Mesenchymal stem cell (in vitro differentiated cells and primary cell): Measurements from ENCODE around the gene MEX3D.
A peak's percentile ranks its signal among the peaks of the same experiment; 100 is the strongest.

Experiments
- DNase-seq: peaks from one replicate; pipeline ENCODE4 v3.0.0-alpha.2; 2013
- H2AFZ ChIP-seq: one replicate; pipeline ENCODE4 v1.6.1; 2013; ENCODE audit warnings: low read depth, mild to moderate bottlenecking, control low read depth, inconsistent platforms, low read length, moderate library complexity
- H2AK5ac ChIP-seq: 2 replicates; pipeline ENCODE4 v1.6.1; 2013; ENCODE audit warnings: low read length, moderate library complexity, mild to moderate bottlenecking, inconsistent platforms; ENCODE audit not compliant: severe bottlenecking
- H2BK120ac ChIP-seq: one replicate; pipeline ENCODE4 v1.6.1; 2013; ENCODE audit warnings: low read depth, mild to moderate bottlenecking, inconsistent platforms, low read length, moderate library complexity
- H2BK12ac ChIP-seq, 2 experiments: one replicate each; pipeline ENCODE4 v1.6.1; 2013; ENCODE audit warnings: inconsistent platforms in 2 of 2, low read length in 2 of 2, mild to moderate bottlenecking in 2 of 2, moderate library complexity in 2 of 2, control low read depth in 1 of 2
- H2BK15ac ChIP-seq: one replicate; pipeline ENCODE4 v1.6.1; 2013; ENCODE audit warnings: mild to moderate bottlenecking, low read depth, inconsistent platforms; ENCODE audit not compliant: poor library complexity, severe bottlenecking
- H2BK5ac ChIP-seq: 2 replicates; pipeline ENCODE4 v1.6.1; 2013; ENCODE audit warnings: low read depth, mild to moderate bottlenecking, low read length, control low read depth, inconsistent platforms; ENCODE audit not compliant: poor library complexity, severe bottlenecking
- H3K14ac ChIP-seq, 2 experiments: one replicate each; pipeline ENCODE4 v1.6.1; 2013; ENCODE audit warnings: inconsistent platforms in 2 of 2, low read length in 2 of 2, control low read depth in 1 of 2, mild to moderate bottlenecking in 1 of 2, moderate library complexity in 1 of 2
- H3K18ac ChIP-seq, 2 experiments: one replicate each; pipeline ENCODE4 v1.6.1; 2013; ENCODE audit warnings: inconsistent platforms in 2 of 2, low read length in 2 of 2, control low read depth in 1 of 2, low read depth in 1 of 2, mild to moderate bottlenecking in 1 of 2
- H3K23ac ChIP-seq, 2 experiments: one replicate each; pipeline ENCODE4 v1.6.1; 2013; ENCODE audit warnings: inconsistent platforms in 2 of 2, low read length in 2 of 2, mild to moderate bottlenecking in 2 of 2, moderate library complexity in 2 of 2, control low read depth in 1 of 2
- H3K27ac ChIP-seq: 2 replicates; pipeline ENCODE4 v1.5.1; 2013; ENCODE audit warnings: mild to moderate bottlenecking, moderate library complexity, low read length, control low read depth, inconsistent platforms; ENCODE audit not compliant: poor library complexity, severe bottlenecking
- H3K27me3 ChIP-seq, 2 experiments: 2 replicates each; pipeline versions ENCODE4 v1.6.1 to v1.7.0; 2013; ENCODE audit warnings: low read length in 2 of 2, mild to moderate bottlenecking in 2 of 2, moderate library complexity in 2 of 2, control low read depth in 1 of 2, inconsistent platforms in 1 of 2; ENCODE audit not compliant: control insufficient read depth in 1 of 2, insufficient read depth in 1 of 2
- H3K36me3 ChIP-seq, 2 experiments: 2 replicates each; pipeline versions ENCODE4 v1.6.1 to v1.7.0; 2013; ENCODE audit warnings: low read length in 2 of 2, control low read depth in 1 of 2, inconsistent platforms in 1 of 2, low read depth in 1 of 2, mild to moderate bottlenecking in 1 of 2; ENCODE audit not compliant: insufficient read depth in 2 of 2, control insufficient read depth in 1 of 2
- H3K4ac ChIP-seq, 2 experiments: one replicate each; pipeline ENCODE4 v1.6.1; 2013; ENCODE audit warnings: inconsistent platforms in 2 of 2, low read length in 2 of 2, mild to moderate bottlenecking in 2 of 2, moderate library complexity in 2 of 2, control low read depth in 1 of 2, low read depth in 1 of 2
- H3K4me1 ChIP-seq: 2 replicates; pipeline ENCODE4 v1.6.1; 2013; ENCODE audit warnings: low read depth, low read length, control low read depth; ENCODE audit not compliant: control insufficient read depth, insufficient read depth
- H3K4me2 ChIP-seq: 2 replicates; pipeline ENCODE4 v1.6.1; 2013; ENCODE audit warnings: low read length, mild to moderate bottlenecking, inconsistent platforms; ENCODE audit not compliant: poor library complexity, severe bottlenecking
- H3K4me3 ChIP-seq, 2 experiments: 2 replicates each; pipeline versions ENCODE4 v1.5.1 to v1.7.0; 2013; ENCODE audit warnings: low read length in 2 of 2, mild to moderate bottlenecking in 2 of 2, control low read depth in 1 of 2, low read depth in 1 of 2; ENCODE audit not compliant: insufficient read depth in 1 of 2
- H3K79me1 ChIP-seq: replicated peaks from 2 replicates; pipeline ENCODE4 v1.6.1; 2013; ENCODE audit warnings: mild to moderate bottlenecking, control low read depth, low read length, inconsistent platforms; ENCODE audit not compliant: poor library complexity, severe bottlenecking
- H3K9ac ChIP-seq: 2 replicates; pipeline ENCODE4 v1.7.0; 2013; ENCODE audit warnings: mild to moderate bottlenecking, low read length, moderate library complexity
- H3K9me3 ChIP-seq: 2 replicates; pipeline ENCODE4 v1.7.0; 2013; ENCODE audit warnings: mild to moderate bottlenecking, low read length; ENCODE audit not compliant: control insufficient read depth
- H4K8ac ChIP-seq: one replicate; pipeline ENCODE4 v1.6.1; 2013; ENCODE audit warnings: inconsistent platforms, mild to moderate bottlenecking, low read length, moderate library complexity
- H4K91ac ChIP-seq: one replicate; pipeline ENCODE4 v1.6.1; 2013; ENCODE audit warnings: mild to moderate bottlenecking, low read length, inconsistent platforms
- WGBS: methylation state at CpG from one replicate; pipeline ENCODE4 v1.1.7; 2013; ENCODE audit warnings: mixed read lengths; 5-methylcytosine and 5-hydroxymethylcytosine counted together

MEX3D gene

DNA sequence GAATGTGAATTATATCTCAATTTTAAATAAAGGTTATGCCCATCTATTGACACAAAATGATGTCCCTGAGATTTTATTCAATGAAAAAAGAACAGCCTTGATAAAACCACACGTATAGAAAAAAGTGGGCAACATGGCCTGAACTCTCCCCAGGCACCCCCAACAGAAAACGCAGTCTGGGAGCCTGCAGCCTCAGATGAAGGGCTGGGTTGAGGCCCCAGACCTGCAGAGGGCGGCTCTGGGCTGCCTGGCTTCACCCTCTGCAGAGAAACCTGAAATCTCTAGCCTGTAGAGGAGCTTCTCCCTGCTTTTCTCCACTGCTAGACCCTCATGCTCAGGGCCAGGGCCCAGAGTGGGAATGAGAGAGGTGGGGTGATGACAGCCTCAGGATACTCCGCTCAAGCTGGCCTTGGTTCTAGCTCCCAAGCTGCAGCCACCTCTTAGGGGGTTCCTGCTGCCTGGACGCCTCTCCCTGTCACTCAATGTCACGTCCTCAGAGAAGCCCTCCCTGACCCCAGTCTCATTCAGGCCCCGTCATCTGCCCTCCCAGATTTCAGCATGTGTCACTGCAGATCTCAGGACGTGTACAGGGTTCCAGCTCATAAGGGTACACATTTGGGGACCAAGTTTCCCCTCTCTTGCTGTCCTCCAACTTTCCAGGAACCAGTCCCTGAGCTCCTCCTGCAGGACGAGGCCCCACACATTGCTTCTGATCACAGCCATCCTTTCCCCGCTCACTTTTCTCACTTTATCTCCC is 22.7 kb upstream of the MEX3D start:
- Histone ChIP-seq H3K4me2 (peak overlapping the region; percentile 85), H3K27ac (peak overlapping the region; percentile 40), H2AK5ac (no peak overlapping the region), H4K91ac (peak overlapping the region; percentile 11), H3K9ac (peak overlapping the region; percentile 97), H3K79me1 (no peaks in the 10 kb centered on the region), H2AFZ (no peak overlapping the region), H3K18ac (no peak overlapping the region), H3K36me3 (peaks cover 13 to 18% of the 10 kb centered on the region in 2 experiments), H3K23ac (no peak overlapping the region), H2BK12ac (peak overlapping the region in 1 of 2 experiments; percentile 29), H2BK5ac (no peak overlapping the region), H3K4me1 (peaks cover 21% of the 10 kb centered on the region), H2BK15ac (no peak overlapping the region), H3K27me3 (no peaks in the 10 kb centered on the region), H3K4me3 (peak overlapping the region; percentile 83 to 92), H3K9me3 (no peaks in the 10 kb centered on the region), H3K14ac (no peak overlapping the region), H3K4ac (peak overlapping the region; percentile 24 to 57), H4K8ac (no peak overlapping the region), H2BK120ac (no peak overlapping the region)
- DNase-seq = peak; percentile 40
- WGBS = 22% methylated on average over 10 of the region's 10 CpGs

DNA sequence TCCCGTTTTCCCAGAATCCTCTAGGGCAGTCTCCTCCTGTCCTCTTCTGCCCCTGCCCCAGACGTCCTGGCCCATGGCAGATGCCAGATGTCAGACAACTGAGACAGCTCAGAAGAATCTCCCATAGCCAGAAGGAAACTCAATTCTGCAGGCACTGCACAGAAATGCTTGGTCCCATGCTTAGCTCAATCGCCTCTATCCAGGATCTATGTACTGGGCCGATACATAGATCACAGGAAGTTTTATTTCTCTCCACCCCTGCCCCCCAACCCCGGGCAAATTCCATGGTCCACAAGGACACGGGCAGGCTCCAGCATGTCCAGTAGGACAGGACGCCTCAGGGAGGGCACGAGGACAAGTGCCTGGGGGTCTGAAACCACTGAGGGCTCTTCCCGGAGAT is 19.7 kb upstream of the MEX3D start:
- no peaks in the 10 kb centered on the region for H3K9me3 ChIP-seq
- no peak overlapping the region for H3K18ac ChIP-seq
- no peak overlapping the region for H3K4me2 ChIP-seq
- no peak for DNase-seq
- H3K27ac ChIP-seq = no peak overlapping the region
- H3K4ac ChIP-seq = no peak overlapping the region
- H4K8ac ChIP-seq = peak overlapping the region; percentile 20
- H3K14ac ChIP-seq = no peak overlapping the region
- no peak overlapping the region for H2AFZ ChIP-seq
- H4K91ac ChIP-seq = no peak overlapping the region
- H3K36me3 ChIP-seq = peaks cover 14 to 29% of the 10 kb centered on the region in 2 experiments
- H3K9ac ChIP-seq = no peak overlapping the region
- H2AK5ac ChIP-seq = no peak overlapping the region
- WGBS = 88% methylated on average over 9 of the region's 9 CpGs
- H3K4me1 ChIP-seq = peaks cover 18% of the 10 kb centered on the region
- H2BK12ac ChIP-seq = no peak overlapping the region
- H2BK15ac ChIP-seq = no peak overlapping the region
- H3K27me3 ChIP-seq = no peaks in the 10 kb centered on the region
- H2BK120ac ChIP-seq = no peak overlapping the region
- no peak overlapping the region for H3K23ac ChIP-seq
- H3K79me1 ChIP-seq = peaks cover 15% of the 10 kb centered on the region
- H3K4me3 ChIP-seq = no peak overlapping the region
- H2BK5ac ChIP-seq = no peak overlapping the region

DNA sequence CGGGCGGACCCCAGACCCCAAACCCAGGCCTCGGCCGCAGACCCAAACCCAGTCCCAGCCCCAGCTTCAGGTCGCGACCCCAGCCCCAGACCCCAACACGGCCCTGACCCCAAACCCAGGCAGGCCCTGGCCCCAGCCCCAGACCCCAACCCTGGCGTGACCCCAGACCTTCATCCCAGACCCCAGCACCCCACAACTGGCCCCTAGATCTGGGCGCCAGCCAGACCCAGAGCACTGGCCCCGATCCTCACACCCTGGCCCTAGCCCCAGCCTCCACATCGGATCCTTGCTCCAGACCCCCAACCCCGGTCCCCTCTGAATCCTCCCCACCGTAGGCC is 17.1 kb upstream of the MEX3D start:
- no peaks in the 10 kb centered on the region for H3K27me3 ChIP-seq
- no peak overlapping the region for H3K4me3 ChIP-seq
- H2BK12ac ChIP-seq = no peak overlapping the region
- peaks cover 37% of the 10 kb centered on the region for H3K79me1 ChIP-seq
- peaks cover 9% of the 10 kb centered on the region for H3K4me1 ChIP-seq
- DNase-seq = no peak
- no peak overlapping the region for H3K4ac ChIP-seq
- H4K8ac ChIP-seq = no peak overlapping the region
- H3K23ac ChIP-seq = no peak overlapping the region
- H3K9me3 ChIP-seq = no peaks in the 10 kb centered on the region
- H3K14ac ChIP-seq = no peak overlapping the region
- no peak overlapping the region for H3K27ac ChIP-seq
- no peak overlapping the region for H2AFZ ChIP-seq
- no peak overlapping the region for H3K9ac ChIP-seq
- no peak overlapping the region for H3K4me2 ChIP-seq
- peaks cover 37 to 54% of the 10 kb centered on the region in 2 experiments for H3K36me3 ChIP-seq
- H2AK5ac ChIP-seq = no peak overlapping the region
- no peak overlapping the region for H2BK15ac ChIP-seq
- H2BK120ac ChIP-seq = no peak overlapping the region
- H2BK5ac ChIP-seq = no peak overlapping the region
- no peak overlapping the region for H4K91ac ChIP-seq
- WGBS = over 99% methylated on average over 12 of the region's 13 CpGs
- no peak overlapping the region for H3K18ac ChIP-seq

- H3K4me2 ChIP-seq = no peak overlapping the region
- no peak overlapping the region for H2BK12ac ChIP-seq
- no peak overlapping the region for H2BK5ac ChIP-seq
- H2AK5ac ChIP-seq = no peak overlapping the region
- no peaks in the 10 kb centered on the region for H3K9me3 ChIP-seq
- no peak overlapping the region for H4K91ac ChIP-seq
- no peak overlapping the region for H2AFZ ChIP-seq
- H4K8ac ChIP-seq = no peak overlapping the region
- no peak overlapping the region for H3K4me3 ChIP-seq
- no peak overlapping the region for H3K9ac ChIP-seq
- no peak overlapping the region for H2BK120ac ChIP-seq
- no peak for DNase-seq
- 98% methylated on average over 81 of the region's 87 CpGs for WGBS
- H3K4me1 ChIP-seq = peaks cover 4% of the 10 kb centered on the region
- no peak overlapping the region for H3K14ac ChIP-seq
- no peak overlapping the region for H3K27ac ChIP-seq
- no peak overlapping the region for H3K18ac ChIP-seq
- peaks cover 43 to 59% of the 10 kb centered on the region in 2 experiments for H3K36me3 ChIP-seq
- H3K27me3 ChIP-seq = no peaks in the 10 kb centered on the region
- no peak overlapping the region for H3K23ac ChIP-seq
- peaks cover 38% of the 10 kb centered on the region for H3K79me1 ChIP-seq
- H3K4ac ChIP-seq = no peak overlapping the region
- no peak overlapping the region for H2BK15ac ChIP-seq
Measured at GRCh38 chr19:1584500-1585242, 16.5 kb upstream of the MEX3D start.
